H9 (cell line): Measurements from ENCODE around the gene CAB39. TPM values are rescaled to one million over a fixed set of nuclear protein-coding genes. Genes with fewer than 3 reads are reported as not detected.

ENCODE experiments used
- DNase-seq: peaks from one replicate; pipeline ENCODE4 v3.0.0-alpha.2; 2017
- H2AFZ ChIP-seq: one replicate; pipeline ENCODE4 v1.6.1; 2013; ENCODE audit warnings: mild to moderate bottlenecking, low read length, control low read depth, moderate library complexity
- H2AK5ac ChIP-seq: 2 replicates; pipeline ENCODE4 v1.6.1; 2013; ENCODE audit warnings: low read length, control low read depth, mixed read lengths; ENCODE audit not compliant: insufficient read length
- H2BK120ac ChIP-seq: one replicate; pipeline ENCODE4 v1.6.1; 2013; ENCODE audit warnings: low read depth, mild to moderate bottlenecking, low read length, control low read depth, inconsistent platforms; ENCODE audit not compliant: poor library complexity, severe bottlenecking
- H2BK12ac ChIP-seq: 2 replicates; pipeline ENCODE4 v1.6.1; 2013; ENCODE audit warnings: low read length, control low read depth, mixed read lengths, low read depth; ENCODE audit not compliant: insufficient read length
- H2BK15ac ChIP-seq: 2 replicates; pipeline ENCODE4 v1.6.1; 2013; ENCODE audit warnings: low read depth, low read length, control low read depth
- H2BK20ac ChIP-seq: one replicate; pipeline ENCODE4 v1.6.1; 2013; ENCODE audit warnings: low read depth, mild to moderate bottlenecking, low read length, control low read depth, inconsistent platforms; ENCODE audit not compliant: poor library complexity, severe bottlenecking
- H2BK5ac ChIP-seq: 2 replicates; pipeline ENCODE4 v1.6.1; 2013; ENCODE audit warnings: low read length, control low read depth, mixed read lengths; ENCODE audit not compliant: insufficient read length
- H3K14ac ChIP-seq: 2 replicates; pipeline ENCODE4 v1.6.1; 2013; ENCODE audit warnings: low read length, control low read depth; ENCODE audit not compliant: insufficient read depth
- H3K18ac ChIP-seq: 2 replicates; pipeline ENCODE4 v1.6.1; 2013; ENCODE audit warnings: low read depth, mild to moderate bottlenecking, mixed read lengths, low read length, control low read depth; ENCODE audit not compliant: insufficient read length
- H3K23ac ChIP-seq: 2 replicates; pipeline ENCODE4 v1.6.1; 2013; ENCODE audit warnings: low read length, control low read depth, mixed read lengths, low read depth; ENCODE audit not compliant: insufficient read length
- H3K23me2 ChIP-seq: 2 replicates; pipeline ENCODE4 v1.6.1; 2013; ENCODE audit warnings: low read depth, mild to moderate bottlenecking, mixed read lengths, low read length, control low read depth; ENCODE audit not compliant: insufficient read length, poor library complexity, severe bottlenecking
- H3K27ac ChIP-seq: 2 replicates; pipeline ENCODE4 v1.5.1; 2013; ENCODE audit warnings: low read length, control low read depth, mixed read lengths, low read depth; ENCODE audit not compliant: insufficient read length
- H3K27me3 ChIP-seq: 2 replicates; pipeline ENCODE4 v1.6.1; 2013; ENCODE audit warnings: low read length, control low read depth, inconsistent platforms; ENCODE audit not compliant: insufficient read depth
- H3K4ac ChIP-seq: 2 replicates; pipeline ENCODE4 v1.6.1; 2013; ENCODE audit warnings: low read depth, mild to moderate bottlenecking, control low read depth, inconsistent platforms, low read length, moderate library complexity
- H3K4me1 ChIP-seq: 2 replicates; pipeline ENCODE4 v1.6.1; 2013; ENCODE audit warnings: low read length, control low read depth, inconsistent platforms; ENCODE audit not compliant: insufficient read depth
- H3K4me2 ChIP-seq: 2 replicates; pipeline ENCODE4 v1.6.1; 2013; ENCODE audit warnings: low read length, control low read depth, mixed read lengths; ENCODE audit not compliant: insufficient read length, insufficient read depth
- H3K56ac ChIP-seq: 2 replicates; pipeline ENCODE4 v1.6.1; 2013; ENCODE audit warnings: low read depth, mild to moderate bottlenecking, mixed read lengths, low read length, control low read depth; ENCODE audit not compliant: insufficient read length
- H3K79me1 ChIP-seq: 2 replicates; pipeline ENCODE4 v1.6.1; 2013; ENCODE audit warnings: low read depth, mild to moderate bottlenecking, moderate library complexity, low read length, control low read depth, inconsistent platforms; ENCODE audit not compliant: insufficient read depth, poor library complexity, severe bottlenecking
- H3K79me2 ChIP-seq: 2 replicates; pipeline ENCODE4 v1.6.1; 2013; ENCODE audit warnings: low read length, control low read depth, inconsistent platforms; ENCODE audit not compliant: insufficient read depth
- H3K9ac ChIP-seq: 2 replicates; pipeline ENCODE4 v1.6.1; 2013; ENCODE audit warnings: low read length, control low read depth, mixed read lengths; ENCODE audit not compliant: insufficient read length; ENCODE audit errors: extremely low read depth
- H3K9me3 ChIP-seq: one replicate; pipeline ENCODE4 v1.6.1; 2013; ENCODE audit warnings: low read depth, low read length, inconsistent platforms; ENCODE audit not compliant: control insufficient read depth
- H3T11ph ChIP-seq: one replicate; pipeline ENCODE4 v1.6.1; 2013; ENCODE audit warnings: mild to moderate bottlenecking, low read length, control low read depth, inconsistent platforms
- H4K20me1 ChIP-seq: one replicate; pipeline ENCODE4 v1.6.1; 2013; ENCODE audit not compliant: control insufficient read depth, insufficient read length, insufficient read depth
- H4K5ac ChIP-seq: 2 replicates; pipeline ENCODE4 v1.6.1; 2013; ENCODE audit warnings: low read depth, mild to moderate bottlenecking, mixed read lengths, low read length, control low read depth; ENCODE audit not compliant: insufficient read length
- H4K8ac ChIP-seq: replicated peaks from 2 replicates; pipeline ENCODE4 v1.6.1; 2013; ENCODE audit warnings: low read length, control low read depth, mixed read lengths, low read depth; ENCODE audit not compliant: insufficient read length
- H4K91ac ChIP-seq: 2 replicates; pipeline ENCODE4 v1.6.1; 2013; ENCODE audit warnings: low read depth, mild to moderate bottlenecking, moderate library complexity, mixed read lengths, low read length, control low read depth; ENCODE audit not compliant: insufficient read length
- H3K27ac Mint-ChIP-seq, 3 experiments: 2 replicates in 2 of 3; 3 replicates in 1 of 3; pipeline ENCODE4 v1.8.0; 2020 to 2021; ENCODE audit warnings: mixed read lengths in 3 of 3, mild to moderate bottlenecking in 1 of 3, moderate library complexity in 1 of 3
- H3K27me3 Mint-ChIP-seq: 2 replicates; pipeline ENCODE4 v1.8.0; 2021; ENCODE audit warnings: low read depth, mild to moderate bottlenecking, moderate library complexity, mixed read lengths
- H3K36me3 Mint-ChIP-seq, 3 experiments: 2 replicates in 2 of 3; 3 replicates in 1 of 3; pipeline ENCODE4 v1.8.0; 2020 to 2021; ENCODE audit warnings: low read depth in 3 of 3, mixed read lengths in 3 of 3; ENCODE audit not compliant: insufficient read depth in 1 of 3
- H3K4me1 Mint-ChIP-seq, 2 experiments: 2 replicates each; pipeline ENCODE4 v1.8.0; 2020; ENCODE audit warnings: mixed read lengths in 2 of 2
- H3K4me3 Mint-ChIP-seq, 2 experiments: 2 replicates in 1 of 2; 3 replicates in 1 of 2; pipeline ENCODE4 v1.8.0; 2020 to 2021; ENCODE audit warnings: mild to moderate bottlenecking in 2 of 2, mixed read lengths in 2 of 2, moderate library complexity in 1 of 2
- H3K9me3 Mint-ChIP-seq, 2 experiments: 2 replicates in 1 of 2; 3 replicates in 1 of 2; pipeline ENCODE4 v1.8.0; 2020; ENCODE audit warnings: mild to moderate bottlenecking in 2 of 2, mixed read lengths in 2 of 2, moderate library complexity in 1 of 2
- CTCF ChIP-seq: fragments of 200-600 bp; sonication (generic); conservative IDR thresholded peaks from 3 replicates; pipeline ENCODE4 v1.8.0; 2021; ENCODE audit warnings: antibody characterized with exemption, mild to moderate bottlenecking
- WGBS: extraction: QIAGEN DNeasy Blood & Tissue Kit; methylation state at CpG from one replicate; pipeline ENCODE4 v1.1.7; 2013; ENCODE audit warnings: missing lambda C conversion rate, low lambda C conversion rate, mixed read lengths; ENCODE audit not compliant: insufficient read length; ENCODE audit errors: extremely low coverage; 5-methylcytosine and 5-hydroxymethylcytosine counted together
- total RNA-seq: library from RNA; stranded (reverse); gene quantifications from 2 replicates; pipeline ENCODE4 v1.2.1, GENCODE V29; 2021

Gene CAB39
- total RNA-seq, 1 experiment from 2014 or later: 42.7 TPM

- no peak overlapping the region for H3K4ac ChIP-seq
- H3K4me2 ChIP-seq: no peak overlapping the region
- no peak overlapping the region for H2BK20ac ChIP-seq
- H4K91ac ChIP-seq: no peak overlapping the region
- no peak overlapping the region for H2BK5ac ChIP-seq
- no peak overlapping the region for H3K27ac ChIP-seq
- no peak overlapping the region for H2BK120ac ChIP-seq
- no peak overlapping the region for H2AFZ ChIP-seq
- H3K9ac ChIP-seq: no peak overlapping the region
- no peaks in the 10 kb centered on the region for H3K9me3 Mint-ChIP-seq
- H3K27ac Mint-ChIP-seq: no peak overlapping the region
- TF ChIP-seq CTCF: no peak
- H4K5ac ChIP-seq: no peak overlapping the region
- H2BK15ac ChIP-seq: no peak overlapping the region
- no peaks in the 10 kb centered on the region for H3K23me2 ChIP-seq
- H4K20me1 ChIP-seq: no peaks in the 10 kb centered on the region
- DNase-seq: no peak
- H4K8ac ChIP-seq: no peak overlapping the region
- H3K9me3 ChIP-seq: no peaks in the 10 kb centered on the region
- H3K27me3 ChIP-seq: no peaks in the 10 kb centered on the region
- no peaks in the 10 kb centered on the region; a peak in 1 of 4 replicates for H3K4me1 Mint-ChIP-seq
- H3K4me3 Mint-ChIP-seq: no peak overlapping the region
- no peaks in the 10 kb centered on the region for H3K79me1 ChIP-seq
- no CpG with 5 or more reads among the region's 2 CpGs for WGBS
- H3K14ac ChIP-seq: no peak overlapping the region
- no peak overlapping the region for H2BK12ac ChIP-seq
- no peaks in the 10 kb centered on the region for H3K27me3 Mint-ChIP-seq
- no peaks in the 10 kb centered on the region; the same call in 1 of the 2 replicates for H3K79me2 ChIP-seq
- H3K36me3 Mint-ChIP-seq: peaks cover 2 to 13% (median 9%) of the 10 kb centered on the region in 3 experiments; a peak in 4 of 7 replicates
- no peak overlapping the region for H2AK5ac ChIP-seq
- no peak overlapping the region for H3K56ac ChIP-seq
- H3K18ac ChIP-seq: no peak overlapping the region
- no peak overlapping the region for H3T11ph ChIP-seq
- H3K4me1 ChIP-seq: no peaks in the 10 kb centered on the region
- no peak overlapping the region for H3K23ac ChIP-seq
Observed at GRCh38 chr2:230772156-230772555, 59.5 kb downstream of the CAB39 start.
